HG03342 (cell line): ENCODE data around the gene PCNP.
"Not testable (repeated sequence)": the region's sequence is repeated elsewhere in the genome, so short reads cannot be mapped to it uniquely, and the experiment has no call there.

Experiments used
- ATAC-seq: cut with Tn5 transposase; IDR thresholded peaks from one replicate; pipeline ENCODE4 v1.9.1; 2021; ENCODE audit warnings: mild to moderate bottlenecking, moderate library complexity; ENCODE audit not compliant: unreplicated experiment

Gene PCNP

GRCh38 chr3:101631098-101631796, 57.3 kb downstream of the PCNP start:
- no peak for ATAC-seq

GRCh38 chr3:101631959-101632358, 58.0 kb downstream of the PCNP start:
- not testable (repeated sequence) for ATAC-seq

GRCh38 chr3:101632586-101632985, 58.6 kb downstream of the PCNP start:
- ATAC-seq, result no peak

- no peak for ATAC-seq
Observed at GRCh38 chr3:101633186-101633585, 59.2 kb downstream of the PCNP start.

GRCh38 chr3:101634591-101635196, 60.7 kb downstream of the PCNP start:
- no peak for ATAC-seq

GRCh38 chr3:101635345-101635744, 61.4 kb downstream of the PCNP start:
- no peak for ATAC-seq

- peak; percentile 91 for ATAC-seq
Observed at GRCh38 chr3:101635954-101636798, 62.2 kb downstream of the PCNP start.

- no peak for ATAC-seq
Observed at GRCh38 chr3:101637451-101637850, 63.5 kb downstream of the PCNP start.

GRCh38 chr3:101638261-101638745, 64.3 kb downstream of the PCNP start:
- no peak for ATAC-seq

- no peak for ATAC-seq
Observed at GRCh38 chr3:101639280-101639963, 65.4 kb downstream of the PCNP start.

- ATAC-seq, result no peak
Observed at GRCh38 chr3:101640256-101640655, 66.3 kb downstream of the PCNP start.

GRCh38 chr3:101641397-101642115, 67.6 kb downstream of the PCNP start:
- not testable (repeated sequence) for ATAC-seq

- ATAC-seq, result no peak
Observed at GRCh38 chr3:101642441-101642840, 68.5 kb downstream of the PCNP start.

- ATAC-seq, result no peak
Observed at GRCh38 chr3:101643009-101643844, 69.2 kb downstream of the PCNP start.
